ENCODE results near the gene ATAD3A.
"Not testable (repeated sequence)": the region's sequence is repeated elsewhere in the genome, so short reads cannot be mapped to it uniquely, and the experiment has no call there.

Gene ATAD3A

GRCh38 chr1:1524750-1525383 is 12.9 kb downstream of the ATAD3A start:
- not testable (repeated sequence) for DNase-seq

DNA sequence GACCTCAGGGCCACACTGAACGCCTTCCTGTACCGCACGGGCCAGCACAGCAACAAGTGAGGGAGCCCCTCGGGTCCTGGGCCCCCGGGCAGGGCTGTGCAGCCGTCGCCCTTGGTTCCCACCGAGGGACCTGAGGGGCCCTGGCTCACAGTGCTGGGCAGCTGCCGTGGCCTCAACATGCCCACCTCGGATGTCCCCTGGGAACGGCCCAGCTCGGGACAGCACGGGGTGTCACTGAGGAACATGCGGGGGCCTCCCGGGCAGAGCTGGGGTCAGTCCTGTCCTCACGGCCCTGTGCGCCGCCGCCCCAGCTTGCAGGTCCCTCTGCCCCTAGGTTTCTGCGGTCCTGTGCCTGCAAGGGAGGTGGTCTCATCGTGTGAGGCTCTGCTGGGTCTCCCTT is 14.5 kb downstream of the ATAD3A start:
- not testable (repeated sequence) for DNase-seq

DNA sequence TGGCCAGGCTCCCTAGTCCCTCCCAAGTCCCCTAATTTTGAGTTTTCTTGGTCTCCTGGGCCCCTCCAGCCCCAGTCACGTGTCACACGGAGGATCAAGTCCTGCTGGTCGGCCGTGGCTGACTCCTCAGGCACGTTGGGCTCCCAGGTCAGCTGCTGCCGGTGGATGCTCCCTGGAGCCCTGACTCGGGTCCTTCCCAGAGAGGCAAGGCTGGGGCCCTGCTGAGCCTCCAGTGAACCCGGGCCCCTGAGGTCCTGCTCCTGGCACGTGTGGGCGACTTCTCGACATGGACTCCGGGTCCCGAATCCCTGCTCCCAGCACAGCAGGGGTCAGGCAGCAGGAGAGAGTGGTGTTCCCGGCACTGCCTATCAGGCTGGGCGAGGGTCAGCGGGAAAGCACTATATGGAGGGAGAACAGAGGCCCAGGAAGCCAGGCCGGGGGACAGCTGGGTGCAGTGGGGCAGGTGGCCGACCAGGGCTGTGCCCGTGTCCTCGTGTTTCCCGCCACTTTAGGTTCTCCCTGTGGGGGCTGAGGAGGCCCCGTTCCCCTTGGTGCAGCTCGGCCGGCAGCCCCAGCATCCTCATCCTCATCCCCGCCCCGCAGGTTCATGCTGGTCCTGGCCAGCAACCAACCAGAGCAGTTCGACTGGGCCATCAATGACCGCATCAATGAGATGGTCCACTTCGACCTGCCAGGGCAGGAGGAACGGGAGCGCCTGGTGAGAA is 15.3 kb downstream of the ATAD3A start:
- DNase-seq = no peak

DNA sequence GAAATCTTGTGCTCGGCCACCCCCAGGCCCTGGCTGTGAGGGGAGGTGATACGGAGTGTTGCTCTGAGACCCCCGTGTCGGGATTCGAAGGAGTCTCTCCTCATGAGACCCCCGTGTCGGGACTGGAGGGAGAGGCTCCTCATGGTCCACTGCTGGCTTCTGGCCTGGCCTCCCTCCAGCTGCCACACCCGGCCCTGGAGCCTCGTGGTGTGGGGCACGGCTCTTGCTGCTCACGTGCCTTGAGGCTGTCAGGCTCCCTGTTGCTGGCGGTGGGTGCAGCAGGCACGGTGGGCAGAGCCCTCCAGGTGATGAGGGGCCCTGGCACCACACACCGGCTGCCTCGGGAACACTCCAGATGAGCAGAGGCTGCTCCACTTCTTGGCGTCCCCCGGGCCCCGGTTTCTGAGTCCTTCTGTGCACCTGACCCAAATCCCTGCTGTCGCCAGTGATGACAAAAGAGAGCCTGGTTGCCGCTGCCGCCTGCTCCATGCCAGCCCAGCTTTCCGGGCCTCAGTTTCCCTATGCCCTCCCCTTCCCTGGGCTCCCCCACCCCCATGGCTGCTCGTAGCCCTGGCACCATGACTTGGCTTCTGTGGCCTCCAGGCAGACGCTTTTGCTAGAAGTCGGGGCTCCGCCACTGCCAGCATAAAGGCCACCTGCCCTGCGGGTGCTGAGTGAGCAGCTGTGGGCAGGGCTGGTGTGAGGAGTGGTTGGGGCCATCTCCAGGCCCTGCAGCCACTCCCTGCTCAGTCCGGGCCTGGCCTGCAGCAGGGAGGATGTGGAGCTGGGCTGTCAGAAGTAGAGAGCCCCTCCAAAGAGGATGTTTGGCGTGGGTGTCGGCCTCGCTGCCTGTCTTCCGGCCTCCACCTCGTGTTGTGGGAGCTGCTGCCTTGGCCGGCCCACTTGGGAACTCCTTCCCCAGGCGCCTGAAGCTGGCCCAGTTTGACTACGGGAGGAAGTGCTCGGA is 16.6 kb downstream of the ATAD3A start:
- DNase-seq = no peak

GRCh38 chr1:1529321-1529720 is 17.4 kb downstream of the ATAD3A start:
- DNase-seq = no peak

DNA sequence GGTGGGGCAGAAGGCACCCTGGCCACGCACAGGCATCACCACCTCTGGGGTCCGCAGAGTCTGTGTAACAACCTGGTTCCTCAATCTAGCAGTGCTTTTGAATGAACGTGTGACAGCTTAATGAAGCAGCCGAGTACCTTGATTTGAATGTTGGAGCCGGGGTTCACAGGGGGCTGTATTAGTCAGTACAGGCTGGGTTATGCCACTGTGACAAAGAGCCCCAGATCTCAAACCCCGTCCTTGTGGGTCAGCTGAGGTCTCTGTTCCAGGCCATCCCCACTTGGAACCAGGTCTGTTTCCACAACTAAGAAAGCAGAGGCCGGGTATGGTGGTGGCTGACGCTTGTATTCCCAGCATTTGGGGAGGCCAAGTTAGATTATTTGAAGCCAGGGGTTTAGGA is 18.0 kb downstream of the ATAD3A start:
- DNase-seq = no peak

DNA sequence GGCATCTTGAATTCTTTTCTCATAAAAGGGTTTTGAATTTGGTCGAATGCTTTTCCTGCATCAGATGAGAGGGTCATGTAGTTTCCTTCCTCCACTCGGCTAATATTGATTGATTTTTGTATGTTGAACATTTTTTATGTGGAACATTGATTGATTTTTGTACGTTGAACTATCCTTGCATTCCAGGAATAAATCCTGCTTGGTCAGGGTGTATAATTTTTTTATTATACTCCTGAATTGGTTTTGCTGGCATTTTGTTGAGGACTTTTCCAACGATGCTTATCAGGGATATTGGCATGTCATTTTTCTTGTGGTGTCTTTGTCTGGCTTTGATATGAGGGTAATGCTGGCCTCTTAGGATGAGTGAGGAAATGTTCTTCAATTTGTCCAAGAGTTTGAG is 20.0 kb downstream of the ATAD3A start:
- no peak for DNase-seq

DNA sequence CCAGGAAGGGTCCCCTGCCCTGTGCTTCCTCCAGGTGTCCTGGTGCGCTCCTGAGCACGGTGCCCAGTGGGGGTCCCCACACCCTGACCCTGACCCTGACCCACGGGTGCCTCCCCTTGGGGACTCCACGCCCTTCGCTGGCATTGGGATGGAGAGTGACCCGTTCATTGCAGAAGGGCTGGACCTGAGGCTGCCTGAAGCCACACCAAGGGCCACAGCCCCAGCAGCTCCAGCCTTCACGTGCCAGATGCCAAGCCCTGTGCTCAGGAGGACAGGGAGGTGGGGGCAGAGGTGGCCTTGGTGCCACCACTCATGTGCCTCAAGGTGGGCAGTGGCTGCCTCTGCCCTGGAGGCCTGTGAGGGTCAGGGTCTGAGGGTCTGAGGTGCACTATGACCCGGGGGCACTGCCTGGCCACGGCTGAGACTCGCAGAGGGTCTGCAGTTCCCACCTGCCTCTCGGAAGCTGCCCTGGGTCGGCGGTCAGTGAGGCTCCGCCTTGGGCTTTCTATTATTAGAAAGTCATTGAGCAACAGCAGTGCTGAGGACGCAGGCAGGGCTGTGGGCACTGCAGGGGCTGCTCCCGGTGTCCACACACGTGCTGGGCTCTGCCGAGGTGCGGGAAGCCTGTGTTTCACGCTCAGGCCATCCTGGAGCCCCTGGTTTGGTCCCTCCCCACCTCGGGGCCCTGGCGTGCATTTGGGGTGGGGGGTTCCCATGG is 21.4 kb downstream of the ATAD3A start:
- not testable (repeated sequence) for DNase-seq

DNA sequence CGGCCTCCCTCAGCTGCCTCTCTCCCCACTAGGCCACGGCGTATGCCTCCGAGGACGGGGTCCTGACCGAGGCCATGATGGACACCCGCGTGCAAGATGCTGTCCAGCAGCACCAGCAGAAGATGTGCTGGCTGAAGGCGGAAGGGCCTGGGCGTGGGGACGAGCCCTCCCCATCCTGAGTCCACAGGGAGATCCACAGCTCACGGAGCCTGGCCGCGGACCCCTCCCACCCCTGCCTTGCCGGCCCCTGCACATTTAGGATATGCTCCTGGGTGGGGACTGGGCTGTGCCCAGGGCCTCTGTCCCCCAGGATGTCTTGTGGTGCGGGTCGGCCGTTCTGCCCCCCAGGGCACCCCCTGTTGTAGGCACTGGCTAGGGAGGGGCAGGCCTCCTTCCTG is 21.9 kb downstream of the ATAD3A start:
- DNase-seq = not testable (repeated sequence)

GRCh38 chr1:1534401-1535154 is 22.6 kb downstream of the ATAD3A start:
- DNase-seq = no peak

DNA sequence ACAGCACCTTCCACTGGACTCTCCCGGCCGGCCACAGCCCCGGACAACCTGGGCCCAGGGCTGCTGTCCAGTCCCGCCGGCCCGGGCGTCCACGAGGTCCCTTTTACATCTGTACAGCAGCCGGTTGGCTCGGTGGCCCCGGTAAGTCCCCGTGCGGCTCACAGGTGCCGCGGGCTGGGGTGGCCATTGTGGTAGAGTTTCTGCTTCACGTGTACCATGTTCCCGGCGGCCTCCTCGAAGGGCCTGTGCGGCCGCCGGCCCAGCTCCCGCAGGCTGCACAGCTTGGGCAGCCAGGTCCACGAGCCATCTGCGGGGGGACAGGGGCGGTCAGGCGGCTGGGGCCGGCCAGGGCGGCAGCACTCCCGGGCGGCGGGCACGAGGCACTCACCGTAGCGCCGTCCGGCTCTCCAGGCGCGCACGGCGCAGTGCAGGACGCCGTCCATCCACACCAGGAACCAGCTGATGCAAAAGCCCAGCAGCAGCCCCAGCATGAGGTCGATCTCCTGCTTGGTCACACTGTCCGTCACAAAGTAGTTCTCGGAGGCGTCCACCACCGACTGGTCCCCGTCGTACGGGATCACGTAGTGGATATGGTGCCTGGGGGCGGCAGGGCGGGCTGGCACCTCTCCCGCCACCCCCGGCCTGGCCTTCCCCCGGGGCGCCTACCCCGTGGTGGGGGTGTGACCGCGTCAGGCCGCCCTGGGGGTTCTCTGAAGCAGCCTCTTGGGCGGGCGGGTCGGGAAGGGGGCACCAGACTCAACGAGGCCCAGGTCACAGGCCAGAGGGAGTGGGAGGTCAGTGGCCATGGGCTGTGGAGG is 23.4 kb downstream of the ATAD3A start:
- DNase-seq = no peak

DNA sequence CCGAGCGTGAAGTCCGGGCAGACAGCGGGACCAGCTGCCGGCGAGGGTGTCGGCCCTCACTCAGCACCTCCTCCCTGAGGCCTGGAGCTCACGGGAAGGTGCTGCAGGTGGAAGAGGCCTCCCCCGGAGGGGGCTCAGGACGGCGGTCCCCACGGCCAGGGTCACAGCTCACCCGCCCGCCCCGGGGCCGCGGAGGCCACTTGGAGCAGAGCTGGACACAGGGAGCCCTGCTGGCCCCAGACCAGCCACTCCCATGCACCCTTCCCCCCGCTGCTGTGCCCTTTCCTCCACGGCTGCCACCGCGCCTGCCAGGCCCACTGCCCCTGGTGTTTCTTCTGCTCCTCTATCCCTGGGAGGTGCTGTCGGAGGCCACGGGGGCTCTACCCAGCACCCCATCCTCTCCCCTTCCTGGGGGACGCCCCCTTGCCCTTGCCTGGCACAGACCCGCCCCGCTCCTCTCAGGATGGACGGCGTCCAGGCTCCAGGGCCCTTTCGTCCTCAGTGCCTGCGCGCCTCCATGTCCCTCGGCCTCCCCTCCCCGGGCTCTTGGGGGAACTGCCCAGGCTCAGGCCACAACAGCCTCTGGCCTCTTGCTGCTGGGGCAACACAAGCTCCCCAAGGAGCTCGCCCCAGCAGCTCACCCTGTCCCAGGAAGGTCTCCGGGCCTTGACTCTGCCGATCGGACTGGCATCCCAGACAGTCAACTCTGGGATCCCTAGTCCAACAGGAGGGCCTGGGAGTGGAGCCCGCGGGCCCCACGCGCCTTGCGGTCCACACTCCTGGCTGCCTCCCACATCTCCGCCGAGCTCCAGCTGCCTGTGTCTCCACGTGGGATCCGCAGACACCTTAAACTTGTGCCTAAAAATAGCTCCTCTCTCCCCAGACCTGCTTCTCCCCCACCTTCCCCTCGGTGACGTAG is 24.3 kb downstream of the ATAD3A start:
- no peak for DNase-seq

GRCh38 chr1:1536938-1537546 is 25.1 kb downstream of the ATAD3A start:
- DNase-seq = no peak

GRCh38 chr1:1537626-1538250 is 25.8 kb downstream of the ATAD3A start:
- no peak for DNase-seq

DNA sequence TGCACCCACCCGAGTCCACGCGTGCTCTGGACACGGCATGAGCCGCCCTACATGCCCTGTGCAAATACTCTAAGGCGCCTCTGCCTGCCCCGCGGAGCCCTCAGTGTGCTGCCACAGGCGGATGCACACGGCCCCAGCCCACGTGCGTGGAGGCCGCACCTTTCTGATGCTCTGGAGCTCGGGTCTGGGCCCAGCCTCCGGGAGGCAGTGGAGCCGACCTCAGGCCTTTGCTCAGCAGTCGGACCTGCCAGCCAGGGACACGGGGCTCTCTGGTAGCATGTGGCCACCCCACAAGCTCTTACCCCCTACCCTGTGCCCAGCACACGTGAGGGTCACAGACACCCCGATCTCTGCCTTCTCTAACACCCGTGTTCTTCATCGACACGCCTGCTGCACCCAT is 26.4 kb downstream of the ATAD3A start:
- DNase-seq = no peak

- no peak for DNase-seq
These were observed 27.0 kb downstream of the ATAD3A start for GRCh38 chr1:1538989-1539309.

DNA sequence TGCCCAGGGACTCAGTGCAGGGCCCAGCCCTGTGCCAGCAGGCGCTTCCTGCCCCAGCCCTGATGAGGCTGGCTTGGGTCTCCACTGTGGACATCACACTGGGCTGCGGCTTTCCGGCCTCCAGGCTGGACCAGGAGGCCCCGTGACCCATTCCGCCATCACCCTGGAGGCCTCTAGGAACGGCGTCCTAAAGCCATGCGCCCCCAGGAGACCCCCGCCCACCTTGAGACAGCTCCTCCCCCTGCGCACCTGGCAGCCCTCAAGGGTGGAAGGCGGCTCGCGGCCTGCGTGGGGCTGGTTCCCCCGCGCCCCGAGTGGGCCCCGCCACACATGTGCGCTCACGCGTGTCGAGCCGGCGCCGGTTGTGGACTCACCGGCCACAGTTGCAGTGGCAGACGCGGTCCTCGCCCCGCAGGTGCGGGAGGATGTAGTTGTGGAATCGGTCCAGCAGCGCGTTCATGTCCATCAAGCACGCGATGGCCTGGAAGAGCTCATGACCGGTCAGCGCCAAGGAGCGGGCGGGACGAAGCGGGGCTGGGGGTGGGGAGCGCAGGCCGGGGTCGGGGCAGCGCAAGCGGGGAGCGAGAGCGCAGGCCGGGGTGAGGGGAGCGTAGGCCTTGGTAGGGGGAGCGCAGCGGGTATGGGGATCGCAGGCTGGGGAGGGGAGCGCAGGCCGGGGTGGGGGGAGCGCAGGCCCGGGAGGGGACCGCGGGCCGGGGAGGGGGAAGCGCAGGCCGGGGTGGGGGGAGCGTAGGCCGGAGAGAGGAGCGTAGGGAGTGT is 27.5 kb downstream of the ATAD3A start:
- DNase-seq = no peak

- DNase-seq = peak; percentile 61
These were observed 28.3 kb downstream of the ATAD3A start, which contains the start of gene TMEM240 for GRCh38 chr1:1540090-1540817. TMEM240 (minus strand) TSS chr1:1540624; CDS start chr1:1540346, 278 bp downstream.
